ELR (cell line): Measurements from ENCODE around the gene CEP85.
"Not testable (repeated sequence)": the region's sequence is repeated elsewhere in the genome, so short reads cannot be mapped to it uniquely, and the experiment has no call there.

Experiments used
- DNase-seq: peaks from one replicate; pipeline ENCODE4 v3.0.0-alpha.2; 2015; ENCODE audit warnings: low read depth

The CEP85 gene

DNA sequence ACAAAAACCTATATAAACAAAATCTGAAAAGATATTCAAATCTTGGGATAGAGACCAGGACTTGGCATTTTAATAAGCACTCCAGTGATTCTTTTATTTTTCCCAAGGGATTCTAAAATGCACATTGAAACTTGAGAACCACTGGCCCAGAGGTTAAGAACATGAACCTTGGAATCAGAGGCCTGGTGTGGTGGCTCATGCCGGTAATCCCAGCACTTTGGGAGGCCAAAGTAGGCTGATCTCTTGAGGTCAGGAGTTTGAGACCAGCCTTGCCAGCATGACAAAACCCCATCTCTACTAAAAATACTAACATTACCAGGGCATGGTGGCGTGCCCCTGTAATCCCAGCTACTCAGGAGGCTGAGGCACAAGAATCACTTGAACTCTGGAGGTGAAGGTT, 12.9 kb upstream of the CEP85 start:
- DNase-seq, result no peak

DNA sequence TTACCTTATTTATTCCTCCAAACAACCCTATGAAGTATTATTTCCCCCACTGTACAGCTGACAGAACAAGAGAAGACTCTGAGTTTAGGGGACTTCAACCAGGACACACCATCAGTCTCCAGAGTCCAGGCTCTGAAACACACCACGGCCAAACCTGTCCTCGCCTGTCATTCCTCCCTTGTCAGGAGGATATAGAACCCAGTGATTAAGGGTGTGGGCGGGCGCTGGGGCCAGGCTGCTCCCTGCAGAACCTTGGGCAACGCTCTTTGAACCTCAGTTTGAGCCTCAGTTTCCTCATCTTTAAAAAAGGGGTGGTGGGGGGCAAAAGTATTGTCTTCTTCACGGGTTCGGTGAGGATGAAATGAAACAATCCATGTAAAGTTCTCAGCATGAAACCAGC, 9.4 kb upstream of the CEP85 start:
- DNase-seq, result no peak

DNA sequence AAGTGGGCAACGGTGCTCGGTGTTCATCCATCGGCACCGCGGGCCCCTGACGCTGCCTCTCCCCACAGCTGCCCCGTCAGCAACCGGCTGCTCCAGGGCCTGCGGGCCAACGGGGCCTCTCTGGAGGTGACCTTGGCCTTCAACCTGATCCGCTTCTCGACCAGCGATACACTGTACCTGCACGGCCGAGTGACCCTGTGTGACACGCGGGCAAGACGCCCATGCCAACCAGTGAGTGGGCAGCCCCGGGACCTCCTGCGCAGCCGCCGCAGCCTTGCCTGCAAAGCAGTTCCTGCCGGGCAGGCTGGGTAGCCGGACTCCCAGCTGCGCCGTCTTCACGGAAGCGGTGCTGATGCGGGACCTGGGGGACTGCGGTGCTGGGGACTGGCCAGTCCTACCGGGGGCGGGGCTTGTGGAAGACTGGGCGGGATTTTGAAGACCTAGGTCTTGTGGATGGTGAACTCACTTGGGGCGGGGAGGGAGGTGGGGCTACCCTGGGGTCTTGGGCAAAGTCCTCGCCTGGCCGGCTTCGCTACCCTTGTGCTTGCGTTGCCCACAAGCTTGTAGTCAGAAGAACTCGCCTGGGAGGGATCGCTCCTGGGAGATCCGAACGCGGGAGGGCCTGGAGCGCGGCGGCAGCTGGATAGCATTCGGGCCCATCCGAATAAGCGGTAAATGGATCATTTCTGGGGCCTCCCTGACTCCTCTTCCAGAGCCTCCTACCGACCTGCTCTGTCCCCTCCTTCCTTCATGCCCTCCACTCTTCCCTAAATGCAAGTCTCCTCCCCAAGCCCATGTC, 8.8 kb upstream of the CEP85 start:
- peak; percentile 17 for DNase-seq

DNA sequence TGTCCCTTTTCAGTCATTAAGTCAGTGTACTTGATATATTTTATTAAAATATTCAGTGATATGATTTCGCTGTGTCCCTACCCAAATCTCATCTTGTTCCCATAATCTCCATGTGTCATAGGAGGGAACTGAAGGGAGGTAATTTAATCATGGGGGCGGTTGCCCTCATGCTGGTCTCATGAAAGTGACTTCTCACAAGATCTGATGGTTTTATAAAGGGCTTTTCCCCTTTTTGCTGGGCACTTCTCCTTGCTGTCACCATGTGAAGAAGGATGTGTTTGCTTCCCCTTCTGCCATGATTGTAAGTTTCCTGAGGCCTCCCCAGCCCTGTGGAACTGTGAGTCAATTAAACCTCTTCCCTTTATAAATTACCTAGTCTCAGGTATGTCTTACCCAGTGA, 3.3 kb upstream of the CEP85 start:
- not testable (repeated sequence) for DNase-seq

- peak; percentile 43 for DNase-seq
Measured at GRCh38 chr1:26234644-26235370, 807 bp downstream of the CEP85 start.

- peak; percentile 15 for DNase-seq
Measured at GRCh38 chr1:26237230-26237966, 3.4 kb downstream of the CEP85 start.

- DNase-seq, result no peak
Measured at GRCh38 chr1:26239936-26240335, 5.9 kb downstream of the CEP85 start.

GRCh38 chr1:26252718-26253117, 18.7 kb downstream of the CEP85 start:
- no peak for DNase-seq

DNA sequence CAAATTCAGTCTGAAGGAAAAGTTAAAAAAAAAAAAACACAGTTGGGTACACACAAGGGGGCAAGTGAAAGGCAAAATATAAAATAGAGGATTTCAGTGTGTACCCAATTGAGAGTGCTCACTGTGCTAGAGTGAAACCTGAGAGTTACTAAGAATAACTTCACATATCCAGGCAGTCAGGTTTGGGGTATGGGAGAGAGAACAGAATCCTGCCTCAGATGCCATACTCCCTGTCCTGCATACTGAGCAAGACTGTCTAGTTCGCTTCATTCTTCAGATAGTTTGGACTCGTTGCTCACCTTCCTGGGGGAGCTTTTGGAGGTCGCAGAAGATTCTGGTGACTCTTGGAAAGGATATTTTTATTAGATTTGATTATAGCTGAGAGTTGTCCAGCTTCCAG, 20.4 kb downstream of the CEP85 start:
- no peak for DNase-seq

- DNase-seq, result no peak
Measured at GRCh38 chr1:26257222-26257621, 23.2 kb downstream of the CEP85 start.

GRCh38 chr1:26259005-26259404, 25.0 kb downstream of the CEP85 start:
- DNase-seq, result no peak

GRCh38 chr1:26259578-26259977, 25.6 kb downstream of the CEP85 start:
- DNase-seq, result no peak

GRCh38 chr1:26263212-26263611, 29.2 kb downstream of the CEP85 start:
- DNase-seq, result no peak

GRCh38 chr1:26265405-26265804, 31.4 kb downstream of the CEP85 start:
- DNase-seq, result no peak

GRCh38 chr1:26268290-26269197, 34.5 kb downstream of the CEP85 start:
- DNase-seq, result no peak

DNA sequence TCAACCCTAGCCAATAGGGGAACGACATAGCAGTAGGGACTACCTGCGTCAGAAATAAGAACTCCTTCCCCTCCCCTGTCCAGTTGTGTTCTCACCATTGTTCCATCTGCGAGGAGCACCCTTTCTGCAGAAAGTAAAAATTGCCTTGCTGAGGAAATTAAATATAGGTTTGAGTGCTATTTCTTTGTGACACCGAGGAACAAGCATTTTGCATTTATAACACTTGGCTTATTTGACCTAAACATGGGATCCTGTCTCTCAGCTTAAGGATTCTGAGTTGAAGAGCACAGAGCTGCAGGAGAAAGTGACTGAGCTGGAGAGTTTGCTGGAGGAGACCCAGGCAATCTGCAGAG, 35.2 kb downstream of the CEP85 start:
- DNase-seq, result no peak

- DNase-seq, result peak; percentile 85
Measured at GRCh38 chr1:26274801-26275425, 40.9 kb downstream of the CEP85 start.

GRCh38 chr1:26275580-26276431, 41.8 kb downstream of the CEP85 start:
- peak; percentile 94 for DNase-seq

DNA sequence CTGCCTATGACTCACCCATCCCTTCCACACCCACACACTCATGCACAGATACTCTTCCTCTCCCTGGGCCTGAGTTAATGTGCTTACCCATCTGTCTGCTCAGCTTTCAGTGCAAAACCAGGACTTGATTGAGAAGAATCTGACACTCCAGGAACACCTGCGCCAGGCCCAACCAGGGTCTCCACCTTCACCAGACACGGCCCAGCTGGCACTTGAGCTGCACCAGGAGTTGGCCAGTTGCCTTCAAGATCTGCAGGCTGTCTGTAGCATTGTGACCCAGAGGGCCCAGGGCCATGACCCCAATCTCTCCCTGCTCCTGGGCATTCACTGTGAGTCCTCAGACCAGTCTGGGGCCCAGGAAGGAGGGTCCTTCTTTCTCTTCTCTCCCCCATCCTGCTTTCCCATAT, 42.4 kb downstream of the CEP85 start:
- DNase-seq, result no peak

GRCh38 chr1:26277261-26277661, 43.3 kb downstream of the CEP85 start:
- DNase-seq, result no peak
